Heart right ventricle (tissue), 16 donors: ENCODE data around the gene COLEC12. TPM values are rescaled to one million over a fixed set of nuclear protein-coding genes. Genes with fewer than 3 reads are reported as not detected.

ENCODE experiments used
- ATAC-seq, 8 donors: fragments of 200-7000 bp; cut with Tn5 transposase; one replicate each; pipeline ENCODE4 v1.9.1; 2020; ENCODE audit warnings: mild to moderate bottlenecking in 8 of 8, moderate library complexity in 8 of 8, moderate number of reproducible peaks in 1 of 8
- DNase-seq, 2 donors: peaks; one replicate each; pipeline ENCODE4 v3.0.0-alpha.2; 2020
- H3K27ac ChIP-seq, 10 donors: fragments of 200-600 bp; sonication (generic) in 2 of 10; one replicate each; pipeline versions ENCODE4 v1.5.0 to v1.8.0; 2020 to 2022; ENCODE audit warnings: mild to moderate bottlenecking in 3 of 10
- H3K27me3 ChIP-seq, 7 donors: fragments of 200-600 bp; one replicate each; pipeline ENCODE4 v1.8.0; 2021 to 2022; ENCODE audit warnings: mild to moderate bottlenecking in 2 of 7
- H3K36me3 ChIP-seq, 9 donors: fragments of 200-600 bp; sonication (generic) in 1 of 9; one replicate each; pipeline versions ENCODE4 v1.5.0 to v1.8.0; 2020 to 2022; ENCODE audit warnings: mild to moderate bottlenecking in 2 of 9
- H3K4me1 ChIP-seq, 9 donors: fragments of 200-600 bp; sonication (generic) in 1 of 9; one replicate each; pipeline versions ENCODE4 v1.5.0 to v1.8.0; 2020 to 2022; ENCODE audit warnings: mild to moderate bottlenecking in 4 of 9
- H3K4me3 ChIP-seq, 10 donors: fragments of 200-600 bp; sonication (generic) in 2 of 10; one replicate each; pipeline versions ENCODE4 v1.5.0 to v1.8.0; 2020 to 2022; ENCODE audit warnings: mild to moderate bottlenecking in 7 of 10, moderate library complexity in 2 of 10
- H3K9me3 ChIP-seq, 11 donors: fragments of 200-600 bp in 10 of 11; sonication (generic) in 2 of 11; one replicate each; pipeline versions ENCODE4 v1.5.0 to v1.8.0; 2013 to 2022; ENCODE audit warnings: mild to moderate bottlenecking in 2 of 11, control low read depth in 1 of 11, moderate library complexity in 1 of 11
- WGBS, 2 donors: extraction: QIAGEN DNeasy Blood & Tissue Kit; methylation state at CpG; one replicate each; pipeline ENCODE4 v1.1.7; 2013; ENCODE audit warnings: inconsistent platforms in 1 of 2; 5-methylcytosine and 5-hydroxymethylcytosine counted together
- intact Hi-C, 10 donors: fragments of 100-400 bp; cut with DNase I; formaldehyde crosslinking; loops; one replicate each; pipeline versions ENCODE4 v1.11.1 to v1.14.2; 2022
- polyA plus RNA-seq, 2 donors: library from polyadenylated mRNA; stranded (reverse); fragments of 200-250 nt; gene quantifications; one replicate each; pipeline ENCODE4 v1.2.3, GENCODE V29; 2013
- total RNA-seq, 10 donors: library from RNA; stranded (reverse); fragmentation: NEBNext Ultra II Directional in 3 of 10; extraction: Animal tissue kit (Norgen Biotek cat#: 25700) in 3 of 10; gene quantifications; one replicate each; pipeline versions ENCODE4 v1.2.1 to v1.2.4, GENCODE V29; 2021 to 2023
- TF ChIP-seq, protein P1 (sequence below), 9 donors: fragments of 200-600 bp; sonication (generic) in 2 of 9; IDR thresholded peaks; one replicate each; pipeline versions ENCODE4 v1.5.0 to v1.8.0; 2021 to 2022; ENCODE audit warnings: antibody characterized with exemption in 9 of 9, mild to moderate bottlenecking in 5 of 9, moderate library complexity in 1 of 9
- donor health status: Arrhythmogenic right ventricular cardiomyopathy.
- donor health status: ischemic (EF 13 %, LVEDD 7.1; RV severe dilation, severe dysfunction).
- donor health status: healthy with polysubstance abuse.
- donor health status: DM: no; HTN: yes; CAD: no.
- donor health status: DM: no; HTN: no; CAD: no.
- donor health status: ischemic (EF 25% LVEDD 6.9; RV normal size, moderate dysfunction).
- donor health status: ischemic (EF 25% LVEDD 5.7; RV mildly dilated, moderate dysfunction).
- donor health status: healthy.
- donor health status: DM: yes; HTN: yes; CAD: no.
- donor health status: Ischemic cardiomyopathy.
- donor health status: ischemic (EF 35%, LVEDD 5.7; RV mildly dilated, moderate dysfunction).
- donor health status: nonischemic (EF 11% LVEDD 7.7; RV severe dilation, severe dysfunction).
- donor health status: DM: yes; HTN: yes; CAD: no.
- donor health status: PGD.
- donor health status: ischemic (EF 29% LVEDD 5.4; RV normal size, mild dysfunction).
- donor health status: nonischemic (EF 23%, LVEDD 6.1; RV moderate dilation, normal function).

COLEC12 gene
- total and polyA plus RNA-seq, 12 donors = 2.8 to 15.4 (median 6.2) TPM

DNA sequence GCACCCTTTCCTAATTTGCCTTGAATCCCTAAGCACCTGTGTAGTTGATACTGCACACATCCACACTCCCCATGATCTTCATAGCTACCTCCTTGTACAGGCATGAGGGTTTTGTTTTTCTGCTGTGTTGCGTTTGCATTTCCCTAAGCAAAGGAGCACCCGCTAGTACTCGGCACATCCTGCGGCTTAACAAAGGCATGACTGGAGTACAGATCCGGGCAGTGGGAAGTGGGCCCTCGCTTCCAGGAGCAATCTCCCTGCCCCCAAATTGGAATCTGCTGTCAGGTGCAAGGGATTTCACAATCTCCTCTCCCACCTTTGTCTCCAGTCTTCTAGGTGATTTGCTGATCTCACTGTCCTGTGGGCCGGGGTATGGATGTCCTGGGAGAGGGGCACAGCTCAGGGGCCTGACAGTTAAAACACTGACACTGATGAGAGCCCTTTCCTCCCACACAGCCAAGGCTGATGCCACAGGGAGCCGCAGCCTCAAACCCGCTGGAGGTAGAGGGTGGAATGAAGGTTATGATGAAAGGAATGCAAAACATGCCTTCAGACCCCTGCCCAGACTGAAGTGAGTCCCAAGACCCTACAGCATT is 133.9 kb downstream of the COLEC12 start:
- H3K9me3 ChIP-seq = no peaks in the 10 kb centered on the region
- no peak overlapping the region for H3K4me3 ChIP-seq
- H3K36me3 ChIP-seq = no peaks in the 10 kb centered on the region
- peaks cover 0 to 38% (median 7%) of the 10 kb centered on the region in 9 donors for H3K4me1 ChIP-seq
- H3K27me3 ChIP-seq = no peaks in the 10 kb centered on the region
- DNase-seq (no peak), ATAC-seq (no peak)
- TF ChIP-seq, protein P1, sequence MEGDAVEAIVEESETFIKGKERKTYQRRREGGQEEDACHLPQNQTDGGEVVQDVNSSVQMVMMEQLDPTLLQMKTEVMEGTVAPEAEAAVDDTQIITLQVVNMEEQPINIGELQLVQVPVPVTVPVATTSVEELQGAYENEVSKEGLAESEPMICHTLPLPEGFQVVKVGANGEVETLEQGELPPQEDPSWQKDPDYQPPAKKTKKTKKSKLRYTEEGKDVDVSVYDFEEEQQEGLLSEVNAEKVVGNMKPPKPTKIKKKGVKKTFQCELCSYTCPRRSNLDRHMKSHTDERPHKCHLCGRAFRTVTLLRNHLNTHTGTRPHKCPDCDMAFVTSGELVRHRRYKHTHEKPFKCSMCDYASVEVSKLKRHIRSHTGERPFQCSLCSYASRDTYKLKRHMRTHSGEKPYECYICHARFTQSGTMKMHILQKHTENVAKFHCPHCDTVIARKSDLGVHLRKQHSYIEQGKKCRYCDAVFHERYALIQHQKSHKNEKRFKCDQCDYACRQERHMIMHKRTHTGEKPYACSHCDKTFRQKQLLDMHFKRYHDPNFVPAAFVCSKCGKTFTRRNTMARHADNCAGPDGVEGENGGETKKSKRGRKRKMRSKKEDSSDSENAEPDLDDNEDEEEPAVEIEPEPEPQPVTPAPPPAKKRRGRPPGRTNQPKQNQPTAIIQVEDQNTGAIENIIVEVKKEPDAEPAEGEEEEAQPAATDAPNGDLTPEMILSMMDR (IDR thresholded peaks at IDR 0.05) = no peak
- WGBS, 2 donors = 69 to 76% methylated on average over 9 of the region's 9 CpGs
- H3K27ac ChIP-seq = no peak overlapping the region
- intact Hi-C loops = loop anchor here in 1 of 10 donors (10.0 kb wide), 1 partner anchor 48 kb away; no protein-coding TSS in a partner anchor

DNA sequence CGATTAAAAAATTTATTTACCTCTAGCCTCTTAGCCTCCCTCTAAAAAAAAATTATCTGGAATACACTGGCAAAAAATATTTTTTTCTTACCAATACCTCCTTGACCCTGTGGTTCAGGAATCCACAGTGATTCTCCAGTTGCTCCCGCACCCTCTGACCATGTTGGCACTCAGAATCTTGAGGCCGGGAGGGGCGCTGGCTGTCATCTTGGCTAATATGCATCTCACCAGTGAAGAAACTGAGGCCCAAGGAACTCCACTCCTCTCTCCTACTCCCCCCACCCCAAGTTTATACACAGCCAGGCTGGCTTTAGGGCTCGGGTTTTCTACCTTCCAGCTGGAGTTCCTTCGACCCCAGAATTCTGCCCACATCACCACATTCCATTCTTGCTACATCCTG is 134.8 kb downstream of the COLEC12 start:
- H3K4me3 ChIP-seq = no peak overlapping the region
- no peaks in the 10 kb centered on the region for H3K36me3 ChIP-seq
- no peaks in the 10 kb centered on the region for H3K9me3 ChIP-seq
- no peak overlapping the region for H3K27ac ChIP-seq
- peaks cover 0 to 36% (median 0%) of the 10 kb centered on the region in 9 donors for H3K4me1 ChIP-seq
- 90 to 93% methylated on average over 6 of the region's 6 CpGs for WGBS, 2 donors
- ATAC-seq = no peak
- DNase-seq = no peak
- intact Hi-C loops = loop anchor here in 1 of 10 donors (10.0 kb wide), 1 partner anchor 49 kb away; no protein-coding TSS in a partner anchor
- H3K27me3 ChIP-seq = no peaks in the 10 kb centered on the region
- TF ChIP-seq, protein P1 (IDR thresholded peaks at IDR 0.05) = no peak

DNA sequence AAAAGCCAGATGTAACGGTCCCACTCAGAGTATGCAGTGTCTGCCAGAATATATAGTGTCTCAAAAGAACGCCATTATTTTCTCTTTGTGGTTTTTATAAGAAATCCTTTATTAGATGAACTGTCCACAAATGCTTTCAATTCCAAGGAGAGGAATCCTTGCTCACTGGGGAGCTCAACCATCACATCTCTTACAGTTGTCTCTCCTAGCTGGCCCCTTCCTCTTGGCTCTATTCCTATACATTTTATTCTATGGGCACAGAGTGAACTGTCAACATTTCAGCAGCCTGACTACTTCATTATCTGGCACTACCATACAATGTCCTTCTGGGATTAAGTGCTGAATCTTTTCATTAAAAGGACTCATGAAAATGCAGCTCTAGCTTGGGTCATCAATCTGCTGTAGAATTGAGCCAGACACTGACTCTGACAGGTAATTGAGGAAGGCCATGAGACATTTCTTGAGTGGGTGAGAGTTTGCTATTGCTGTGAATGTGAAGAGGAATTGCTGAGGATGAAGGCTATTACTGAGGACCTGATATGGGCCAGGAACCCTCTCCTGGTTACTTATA is 136.2 kb downstream of the COLEC12 start:
- intact Hi-C loops = loop anchor here in 1 of 10 donors (10.0 kb wide), 1 partner anchor 50 kb away; no protein-coding TSS in a partner anchor
- no peak for ATAC-seq
- WGBS, 2 donors = 38 to 57% methylated on average over 2 of the region's 2 CpGs
- Histone ChIP-seq H3K4me1 (peaks cover 0 to 33% (median 0%) of the 10 kb centered on the region in 9 donors), H3K27me3 (no peaks in the 10 kb centered on the region), H3K4me3 (no peak overlapping the region), H3K27ac (no peak overlapping the region), H3K36me3 (no peaks in the 10 kb centered on the region), H3K9me3 (no peaks in the 10 kb centered on the region)
- TF ChIP-seq, protein P1 (IDR thresholded peaks at IDR 0.05) = no peak
- DNase-seq = no peak

DNA sequence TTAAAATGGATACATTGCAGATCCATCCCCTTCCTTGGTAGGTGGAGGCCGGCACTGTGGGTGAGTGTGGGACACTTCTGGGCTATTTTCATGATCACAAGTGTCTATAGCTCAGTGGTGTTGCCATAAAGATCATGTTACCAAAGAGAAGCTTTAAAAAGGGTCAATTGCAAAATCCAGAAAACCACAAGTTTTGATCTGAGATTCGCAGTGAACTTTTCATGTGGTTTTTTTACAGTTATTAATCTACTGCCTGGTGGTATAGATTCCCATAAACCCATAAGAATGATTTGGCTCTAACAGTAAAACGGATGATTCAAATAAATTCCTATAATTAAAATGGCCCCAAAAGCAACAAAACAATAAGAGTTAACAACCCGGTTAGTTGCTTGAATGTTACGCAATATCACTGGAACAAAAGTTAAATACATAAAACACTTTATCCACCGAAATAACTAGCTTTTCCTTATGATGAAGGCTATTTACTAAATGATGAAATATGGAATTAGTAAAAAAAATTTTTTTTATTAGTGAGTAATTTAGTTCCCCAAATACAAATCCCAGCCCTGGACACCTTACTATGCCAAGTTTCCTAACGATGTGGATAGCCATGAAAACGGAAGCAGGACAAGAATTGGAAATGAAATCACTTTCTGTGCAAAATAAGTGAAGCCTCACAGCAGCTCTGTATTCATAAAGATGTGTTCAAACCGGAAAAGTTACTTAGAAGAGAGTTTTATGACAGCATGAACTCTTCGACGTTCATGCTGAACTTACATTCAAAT is 137.0 kb downstream of the COLEC12 start:
- intact Hi-C loops = loop anchor here in 1 of 10 donors (10.0 kb wide), 1 partner anchor 51 kb away; no protein-coding TSS in a partner anchor
- peak overlapping the region in 2 of 10 donors; percentile 39 to 41 for H3K27ac ChIP-seq
- WGBS, 2 donors = 56 to 71% methylated on average over 11 of the region's 11 CpGs

More for the DNA sequence above, 137.0 kb downstream of the COLEC12 start:
- ATAC-seq (peak in 1 of 8 donors; percentile 42), DNase-seq (no peak)
- Histone ChIP-seq H3K27me3 (no peaks in the 10 kb centered on the region), H3K9me3 (no peaks in the 10 kb centered on the region), H3K4me3 (no peak overlapping the region), H3K36me3 (no peaks in the 10 kb centered on the region), H3K4me1 (peaks cover 0 to 33% (median 0%) of the 10 kb centered on the region in 9 donors)
- TF ChIP-seq, protein P1 (IDR thresholded peaks at IDR 0.05) = no peak
